Neural progenitor cell (in vitro differentiated cells): ENCODE data around the gene TNNC1.

ENCODE experiments used
- EZH2 ChIP-seq: fragments of 200-600 bp; sonication (generic); IDR thresholded peaks from 2 replicates; pipeline ENCODE4 v1.6.1; 2017; ENCODE audit warnings: antibody characterized with exemption, mild to moderate bottlenecking, moderate library complexity
- TF ChIP-seq, protein P1 (sequence below): fragments of 200-600 bp; sonication (generic); IDR thresholded peaks from 2 replicates; pipeline ENCODE4 v1.5.1; 2017; ENCODE audit warnings: antibody characterized with exemption, mild to moderate bottlenecking

- TF ChIP-seq EZH2, result no peak
- TF ChIP-seq, protein P1, sequence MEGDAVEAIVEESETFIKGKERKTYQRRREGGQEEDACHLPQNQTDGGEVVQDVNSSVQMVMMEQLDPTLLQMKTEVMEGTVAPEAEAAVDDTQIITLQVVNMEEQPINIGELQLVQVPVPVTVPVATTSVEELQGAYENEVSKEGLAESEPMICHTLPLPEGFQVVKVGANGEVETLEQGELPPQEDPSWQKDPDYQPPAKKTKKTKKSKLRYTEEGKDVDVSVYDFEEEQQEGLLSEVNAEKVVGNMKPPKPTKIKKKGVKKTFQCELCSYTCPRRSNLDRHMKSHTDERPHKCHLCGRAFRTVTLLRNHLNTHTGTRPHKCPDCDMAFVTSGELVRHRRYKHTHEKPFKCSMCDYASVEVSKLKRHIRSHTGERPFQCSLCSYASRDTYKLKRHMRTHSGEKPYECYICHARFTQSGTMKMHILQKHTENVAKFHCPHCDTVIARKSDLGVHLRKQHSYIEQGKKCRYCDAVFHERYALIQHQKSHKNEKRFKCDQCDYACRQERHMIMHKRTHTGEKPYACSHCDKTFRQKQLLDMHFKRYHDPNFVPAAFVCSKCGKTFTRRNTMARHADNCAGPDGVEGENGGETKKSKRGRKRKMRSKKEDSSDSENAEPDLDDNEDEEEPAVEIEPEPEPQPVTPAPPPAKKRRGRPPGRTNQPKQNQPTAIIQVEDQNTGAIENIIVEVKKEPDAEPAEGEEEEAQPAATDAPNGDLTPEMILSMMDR, result no peak
Observed at GRCh38 chr3:52488746-52489145, 34.9 kb upstream of the TNNC1 start.
